T-cell (primary cell): ENCODE measurements around the gene RBMS2. TPM values are rescaled to one million over a fixed set of nuclear protein-coding genes. Genes with fewer than 3 reads are reported as not detected.

Experiments used
- ATAC-seq, 4 experiments: fragments of 200-7000 bp in 3 of 4; fragments of 150-1000 bp in 1 of 4; cut with Tn5 transposase; replicated peaks in 1 of 4; 1 replicate in 3 of 4; 2 replicates in 1 of 4; pipeline ENCODE4 v1.10.0; 2021; ENCODE audit warnings: moderate library complexity in 3 of 4, mild to moderate bottlenecking in 2 of 4, moderate number of reproducible peaks in 1 of 4
- CTCF ChIA-PET, 2 donors: fragments of 300-600 bp; sonication (Branson Sonifier 250); formaldehyde crosslinking; loops; one replicate each; lab custom pipeline; 2022; ENCODE audit warnings: antibody characterized with exemption in 2 of 2; lab: Charles Lee
- POLR2A ChIA-PET, 2 donors: fragments of 300-600 bp; sonication (Branson Sonifier 250); formaldehyde crosslinking; loops; one replicate each; lab custom pipeline; 2022; ENCODE audit warnings: antibody characterized with exemption in 2 of 2; lab: Charles Lee
- DNase-seq, 35 experiments: peaks; one replicate each; pipeline versions ENCODE4 v3.0.0 to v3.0.0-alpha.2; 2013 to 2023
- H3K27ac ChIP-seq: one replicate; pipeline ENCODE4 v1.5.1; 2013; ENCODE audit warnings: low read length
- H3K27me3 ChIP-seq, 2 experiments: replicated peaks in 1 of 2; 1 replicate in 1 of 2; 2 replicates in 1 of 2; pipeline versions ENCODE4 v1.6.1 to v1.7.0; 2013; ENCODE audit warnings: low read length in 1 of 2, mixed read lengths in 1 of 2; ENCODE audit not compliant: control insufficient read depth in 2 of 2, insufficient read depth in 2 of 2; ENCODE audit errors: extremely low read depth in 1 of 2
- H3K36me3 ChIP-seq, 2 donors: 1 replicate in 1 of 2; 2 replicates in 1 of 2; pipeline versions ENCODE4 v1.6.1 to v1.7.0; 2013; ENCODE audit warnings: low read length in 1 of 2; ENCODE audit not compliant: control insufficient read depth in 2 of 2, insufficient read depth in 1 of 2; ENCODE audit errors: extremely low read depth in 1 of 2
- H3K4me1 ChIP-seq, 2 experiments: 1 replicate in 1 of 2; 2 replicates in 1 of 2; pipeline versions ENCODE4 v1.6.1 to v1.7.0; 2013; ENCODE audit warnings: low read length in 2 of 2, mixed read lengths in 1 of 2; ENCODE audit not compliant: insufficient read depth in 2 of 2, control insufficient read depth in 1 of 2; ENCODE audit errors: extremely low read depth in 1 of 2
- H3K4me3 ChIP-seq, 2 donors: 1 replicate in 1 of 2; 2 replicates in 1 of 2; pipeline versions ENCODE4 v1.5.1 to v1.7.0; 2013; ENCODE audit warnings: mild to moderate bottlenecking in 2 of 2, low read length in 1 of 2, moderate library complexity in 1 of 2; ENCODE audit not compliant: control insufficient read depth in 1 of 2; ENCODE audit errors: extremely low read depth in 1 of 2
- H3K9me3 ChIP-seq: 2 replicates; pipeline ENCODE4 v1.7.0; 2013
- H3K27ac Mint-ChIP-seq, 2 donors: one replicate each; pipeline ENCODE4 v1.8.0; 2020 to 2021; ENCODE audit warnings: mild to moderate bottlenecking in 2 of 2, mixed read lengths in 2 of 2
- H3K27me3 Mint-ChIP-seq, 2 donors: one replicate each; pipeline ENCODE4 v1.8.0; 2021 to 2022; ENCODE audit warnings: mixed read lengths in 2 of 2
- H3K36me3 Mint-ChIP-seq: one replicate; pipeline ENCODE4 v1.8.0; 2021; ENCODE audit warnings: mixed read lengths
- H3K4me1 Mint-ChIP-seq, 3 donors: one replicate each; pipeline ENCODE4 v1.8.0; 2020 to 2022; ENCODE audit warnings: mixed read lengths in 3 of 3, mild to moderate bottlenecking in 1 of 3
- H3K4me3 Mint-ChIP-seq, 3 donors: one replicate each; pipeline ENCODE4 v1.8.0; 2020 to 2022; ENCODE audit warnings: mild to moderate bottlenecking in 3 of 3, mixed read lengths in 3 of 3, moderate library complexity in 3 of 3
- H3K9me3 Mint-ChIP-seq, 3 donors: one replicate each; pipeline ENCODE4 v1.8.0; 2020 to 2022; ENCODE audit warnings: mixed read lengths in 3 of 3
- WGBS: methylation state at CpG from one replicate; pipeline ENCODE4 v1.1.5; 2013; ENCODE audit warnings: missing lambda C conversion rate; ENCODE audit not compliant: insufficient coverage; 5-methylcytosine and 5-hydroxymethylcytosine counted together
- total RNA-seq, 35 experiments: library from RNA in 6 of 35; stranded (reverse) in 6 of 35; fragments of 120-200 nt in 1 of 35; gene quantifications; one replicate each; pipeline versions ENCODE4 v1.2.1 to v1.2.4 and lab custom pipeline; 2013 to 2026

RBMS2 gene
- total RNA-seq, 5 donors from 2014 or later (not counting 1 experiment from before 2014, with no cell fraction given) = 0.99 to 8.3 (median 4.1) TPM

GRCh38 chr12:56530390-56531055 is 8.9 kb downstream of the RBMS2 start:
- no peaks in the 10 kb centered on the region for H3K9me3 ChIP-seq
- 89% methylated on average over 3 of the region's 7 CpGs for WGBS
- no peak overlapping the region for H3K4me3 ChIP-seq
- H3K4me1 Mint-ChIP-seq = no peaks in the 10 kb centered on the region
- no peaks in the 10 kb centered on the region for H3K27me3 Mint-ChIP-seq
- CTCF ChIA-PET = interaction anchor here (0.6 to 1.1 kb wide), 2 partner anchors 9 to 10 kb away, joined by 5 to 9 read pairs; partner anchors contain the start of gene RBMS2 (in 1 of the 2)
- no peaks in the 10 kb centered on the region for H3K27me3 ChIP-seq
- H3K27ac ChIP-seq = no peak overlapping the region
- no peaks in the 10 kb centered on the region for H3K36me3 Mint-ChIP-seq
- H3K4me1 ChIP-seq = no peaks in the 10 kb centered on the region
- H3K9me3 Mint-ChIP-seq = no peaks in the 10 kb centered on the region
- no peak for DNase-seq
- H3K36me3 ChIP-seq = no peaks in the 10 kb centered on the region
- POLR2A ChIA-PET = no interaction called here
- no peak for ATAC-seq
- no peak overlapping the region for H3K4me3 Mint-ChIP-seq
- no peak overlapping the region for H3K27ac Mint-ChIP-seq

GRCh38 chr12:56537546-56537945 is 15.9 kb downstream of the RBMS2 start:
- Mint-ChIP-seq H3K27ac (no peak overlapping the region), H3K4me3 (no peak overlapping the region), H3K27me3 (no peaks in the 10 kb centered on the region), H3K4me1 (peaks cover 2 to 4% (median 3%) of the 10 kb centered on the region in 3 donors), H3K36me3 (no peaks in the 10 kb centered on the region), H3K9me3 (no peaks in the 10 kb centered on the region)
- Histone ChIP-seq H3K4me1 (no peaks in the 10 kb centered on the region), H3K27ac (no peak overlapping the region), H3K4me3 (no peak overlapping the region), H3K36me3 (no peaks in the 10 kb centered on the region), H3K9me3 (no peaks in the 10 kb centered on the region), H3K27me3 (no peaks in the 10 kb centered on the region)
- ChIA-PET CTCF (interaction anchor here in 1 of 2 donors (0.8 kb wide), 1 partner anchor 17 kb away, joined by 5 read pairs; no protein-coding TSS in a partner anchor), POLR2A (no interaction called here)
- ATAC-seq (no peak), DNase-seq (no peak)

- Histone ChIP-seq H3K9me3 (no peaks in the 10 kb centered on the region), H3K4me1 (no peaks in the 10 kb centered on the region), H3K4me3 (no peak overlapping the region), H3K27me3 (no peaks in the 10 kb centered on the region), H3K36me3 (no peaks in the 10 kb centered on the region), H3K27ac (no peak overlapping the region)
- ATAC-seq (no peak), DNase-seq (no peak)
- Mint-ChIP-seq H3K4me1 (peaks cover 2 to 4% (median 3%) of the 10 kb centered on the region in 3 donors), H3K4me3 (no peak overlapping the region), H3K27me3 (no peaks in the 10 kb centered on the region), H3K27ac (no peak overlapping the region), H3K9me3 (no peaks in the 10 kb centered on the region), H3K36me3 (no peaks in the 10 kb centered on the region)
- ChIA-PET CTCF (interaction anchor here in 1 of 2 donors (0.7 to 0.9 kb wide), 2 partner anchors 13 to 682 kb away, joined by 3 to 4 read pairs; no protein-coding TSS in a partner anchor), POLR2A (interaction anchor here in 1 of 2 donors (0.6 kb wide), 1 partner anchor 35 kb away, joined by 6 read pairs; no protein-coding TSS in a partner anchor)
- WGBS = no CpG with 5 or more reads among the region's 2 CpGs
Measured at GRCh38 chr12:56541631-56542030, 20.0 kb downstream of the RBMS2 start.

- CTCF ChIA-PET = no interaction called here
- Mint-ChIP-seq H3K27me3 (no peaks in the 10 kb centered on the region), H3K4me1 (peaks cover 2 to 4% (median 2%) of the 10 kb centered on the region in 3 donors), H3K27ac (no peak overlapping the region), H3K4me3 (no peak overlapping the region), H3K36me3 (no peaks in the 10 kb centered on the region), H3K9me3 (no peaks in the 10 kb centered on the region)
- Histone ChIP-seq H3K9me3 (no peaks in the 10 kb centered on the region), H3K4me1 (no peaks in the 10 kb centered on the region), H3K27ac (no peak overlapping the region), H3K4me3 (no peak overlapping the region), H3K36me3 (no peaks in the 10 kb centered on the region), H3K27me3 (no peaks in the 10 kb centered on the region)
- DNase-seq = no peak
- WGBS = no CpG with 5 or more reads among the region's 4 CpGs
- no peak for ATAC-seq
- POLR2A ChIA-PET = no interaction called here
Measured at GRCh38 chr12:56542164-56542563, 20.5 kb downstream of the RBMS2 start.

- Mint-ChIP-seq H3K36me3 (peaks cover 3% of the 10 kb centered on the region), H3K4me1 (no peaks in the 10 kb centered on the region), H3K4me3 (no peak overlapping the region), H3K27ac (no peak overlapping the region), H3K9me3 (no peaks in the 10 kb centered on the region), H3K27me3 (peaks cover 0 to 2% of the 10 kb centered on the region in 2 donors)
- no peak for DNase-seq
- Histone ChIP-seq H3K27me3 (no peaks in the 10 kb centered on the region), H3K4me3 (no peak overlapping the region), H3K9me3 (no peaks in the 10 kb centered on the region), H3K4me1 (no peaks in the 10 kb centered on the region), H3K27ac (no peak overlapping the region), H3K36me3 (no peaks in the 10 kb centered on the region)
- ATAC-seq = no peak
- no CpG with 5 or more reads among the region's 3 CpGs for WGBS
- POLR2A ChIA-PET = interaction anchor here in 1 of 2 donors (0.7 kb wide), 1 partner anchor 910 kb away, joined by 3 read pairs; the partner anchor contains the start of gene INHBE
- CTCF ChIA-PET = no interaction called here
Measured at GRCh38 chr12:56545023-56545604, 23.5 kb downstream of the RBMS2 start.

- ChIA-PET POLR2A (no interaction called here), CTCF (interaction anchor here in 1 of 2 donors (0.6 kb wide), 1 partner anchor 17 kb away, joined by 3 read pairs; no protein-coding TSS in a partner anchor)
- Histone ChIP-seq H3K4me1 (no peaks in the 10 kb centered on the region), H3K4me3 (no peak overlapping the region), H3K36me3 (no peaks in the 10 kb centered on the region), H3K9me3 (no peaks in the 10 kb centered on the region), H3K27me3 (no peaks in the 10 kb centered on the region), H3K27ac (no peak overlapping the region)
- Mint-ChIP-seq H3K27me3 (peaks cover 0 to 2% of the 10 kb centered on the region in 2 donors), H3K27ac (no peak overlapping the region), H3K4me3 (no peak overlapping the region), H3K4me1 (no peaks in the 10 kb centered on the region), H3K36me3 (peaks cover 3% of the 10 kb centered on the region), H3K9me3 (no peaks in the 10 kb centered on the region)
- ATAC-seq (no peak), DNase-seq (no peak)
- WGBS = 100% methylated on average over 1 of the region's 5 CpGs
Measured at GRCh38 chr12:56546680-56547079, 25.1 kb downstream of the RBMS2 start.
